AML-193 (cell line): Measurements from ENCODE around the gene SERPIND1.
"Not testable (repeated sequence)": the region's sequence is repeated elsewhere in the genome, so short reads cannot be mapped to it uniquely, and the experiment has no call there.

ENCODE experiments used
- DNase-seq, 2 experiments: peaks; one replicate each; lab custom pipeline; 2025; lab: John Stamatoyannopoulos, UW

SERPIND1 gene

GRCh38 chr22:20747223-20747622 is 26.7 kb upstream of the SERPIND1 start:
- no peak for DNase-seq

GRCh38 chr22:20748082-20748481 is 25.8 kb upstream of the SERPIND1 start:
- DNase-seq = no peak

- DNase-seq = no peak
Measured at GRCh38 chr22:20748731-20749428, 25.0 kb upstream of the SERPIND1 start.

- no peak for DNase-seq
Measured at GRCh38 chr22:20749453-20749852, 24.5 kb upstream of the SERPIND1 start.

GRCh38 chr22:20750461-20751184 is 23.3 kb upstream of the SERPIND1 start:
- DNase-seq = no peak

- no peak for DNase-seq
Measured at GRCh38 chr22:20751185-20751851, 22.6 kb upstream of the SERPIND1 start.

GRCh38 chr22:20752104-20752741 is 21.7 kb upstream of the SERPIND1 start:
- no peak for DNase-seq

GRCh38 chr22:20752873-20753272 is 21.0 kb upstream of the SERPIND1 start:
- DNase-seq = no peak

GRCh38 chr22:20756846-20757245 is 17.1 kb upstream of the SERPIND1 start:
- no peak for DNase-seq

GRCh38 chr22:20758688-20759087 is 15.2 kb upstream of the SERPIND1 start:
- no peak for DNase-seq

- DNase-seq = no peak
Measured at GRCh38 chr22:20760084-20760483, 13.8 kb upstream of the SERPIND1 start.

- DNase-seq = no peak
Measured at GRCh38 chr22:20761536-20761935, 12.4 kb upstream of the SERPIND1 start.

- no peak for DNase-seq
Measured at GRCh38 chr22:20762233-20762796, 11.6 kb upstream of the SERPIND1 start.

- no peak for DNase-seq
Measured at GRCh38 chr22:20763630-20764470, 10.1 kb upstream of the SERPIND1 start.

- DNase-seq = no peak
Measured at GRCh38 chr22:20764471-20764720, 9.5 kb upstream of the SERPIND1 start.

GRCh38 chr22:20764729-20765128 is 9.2 kb upstream of the SERPIND1 start:
- no peak for DNase-seq

GRCh38 chr22:20765938-20766337 is 8.0 kb upstream of the SERPIND1 start:
- DNase-seq = no peak

- no peak for DNase-seq
Measured at GRCh38 chr22:20766530-20766929, 7.4 kb upstream of the SERPIND1 start.

GRCh38 chr22:20769496-20769826 is 4.5 kb upstream of the SERPIND1 start:
- not testable (repeated sequence) for DNase-seq

GRCh38 chr22:20771918-20772625 is 1.8 kb upstream of the SERPIND1 start:
- no peak for DNase-seq

- DNase-seq = no peak
Measured at GRCh38 chr22:20774882-20775281, 969 bp downstream of the SERPIND1 start.
